Breast epithelium (tissue), 4 donors: Measurements from ENCODE around the gene FYB1. TPM values are rescaled to one million over a fixed set of nuclear protein-coding genes. Genes with fewer than 3 reads are reported as not detected.

Source experiments
- DNase-seq, 2 donors: peaks; one replicate each; pipeline ENCODE4 v3.0.0-alpha.2; 2019; ENCODE audit warnings: low spot score in 2 of 2
- H3K27ac ChIP-seq, 2 donors: fragments of 200-600 bp; sonication (generic) in 1 of 2; one replicate each; pipeline ENCODE4 v1.5.1; 2016 to 2019; ENCODE audit warnings: mild to moderate bottlenecking in 1 of 2
- H3K27me3 ChIP-seq, 2 donors: fragments of 200-600 bp; sonication (generic) in 1 of 2; one replicate each; pipeline versions ENCODE4 v1.5.1 to v1.6.0; 2017 to 2019; ENCODE audit warnings: control low read depth in 1 of 2, mild to moderate bottlenecking in 1 of 2
- H3K36me3 ChIP-seq: fragments of 200-600 bp; one replicate; pipeline ENCODE4 v1.5.1; 2019
- H3K4me1 ChIP-seq, 2 donors: fragments of 200-600 bp; sonication (generic); one replicate each; pipeline ENCODE4 v1.5.1; 2016 to 2019; ENCODE audit warnings: control low read depth in 1 of 2
- H3K4me3 ChIP-seq, 3 donors: fragments of 200-600 bp; sonication (generic); 1 replicate in 2 of 3; 2 replicates in 1 of 3; pipeline ENCODE4 v1.5.1; 2016 to 2019; ENCODE audit warnings: mild to moderate bottlenecking in 3 of 3, moderate library complexity in 2 of 3
- H3K9me3 ChIP-seq, 2 donors: fragments of 200-600 bp; sonication (generic) in 1 of 2; one replicate each; pipeline ENCODE4 v1.5.1; 2016 to 2019; ENCODE audit warnings: control low read depth in 1 of 2
- POLR2A ChIP-seq: fragments of 450-650 bp; IDR thresholded peaks from one replicate; pipeline ENCODE4 v1.6.1; 2016; ENCODE audit warnings: antibody characterized with exemption, mild to moderate bottlenecking, moderate library complexity
- POLR2AphosphoS5 ChIP-seq, 3 donors: sonication (generic); formaldehyde crosslinking; IDR thresholded peaks; one replicate each; pipeline ENCODE4 v1.6.1; 2017; ENCODE audit warnings: antibody characterized with exemption in 3 of 3
- intact Hi-C: fragments of 100-400 bp; cut with DNase I; formaldehyde crosslinking; loops from one replicate; pipeline ENCODE4 v1.15.1; 2023; ENCODE audit warnings: low total_unique reads
- total RNA-seq, 3 donors: library from RNA; depleted of rRNA; stranded (reverse); fragments of >200 nt; gene quantifications; one replicate each; pipeline ENCODE4 v1.1.0, GENCODE V29; 2016
- TF ChIP-seq, protein P1 (sequence below), 3 donors: fragments of 450-650 bp; IDR thresholded peaks; one replicate each; pipeline ENCODE4 v1.5.1; 2016 to 2017; ENCODE audit warnings: antibody characterized with exemption in 3 of 3, mild to moderate bottlenecking in 3 of 3, moderate library complexity in 3 of 3

FYB1 gene
- total RNA-seq, 3 donors from 2014 or later: 10.2 to 17.9 (median 11.4) TPM

DNA sequence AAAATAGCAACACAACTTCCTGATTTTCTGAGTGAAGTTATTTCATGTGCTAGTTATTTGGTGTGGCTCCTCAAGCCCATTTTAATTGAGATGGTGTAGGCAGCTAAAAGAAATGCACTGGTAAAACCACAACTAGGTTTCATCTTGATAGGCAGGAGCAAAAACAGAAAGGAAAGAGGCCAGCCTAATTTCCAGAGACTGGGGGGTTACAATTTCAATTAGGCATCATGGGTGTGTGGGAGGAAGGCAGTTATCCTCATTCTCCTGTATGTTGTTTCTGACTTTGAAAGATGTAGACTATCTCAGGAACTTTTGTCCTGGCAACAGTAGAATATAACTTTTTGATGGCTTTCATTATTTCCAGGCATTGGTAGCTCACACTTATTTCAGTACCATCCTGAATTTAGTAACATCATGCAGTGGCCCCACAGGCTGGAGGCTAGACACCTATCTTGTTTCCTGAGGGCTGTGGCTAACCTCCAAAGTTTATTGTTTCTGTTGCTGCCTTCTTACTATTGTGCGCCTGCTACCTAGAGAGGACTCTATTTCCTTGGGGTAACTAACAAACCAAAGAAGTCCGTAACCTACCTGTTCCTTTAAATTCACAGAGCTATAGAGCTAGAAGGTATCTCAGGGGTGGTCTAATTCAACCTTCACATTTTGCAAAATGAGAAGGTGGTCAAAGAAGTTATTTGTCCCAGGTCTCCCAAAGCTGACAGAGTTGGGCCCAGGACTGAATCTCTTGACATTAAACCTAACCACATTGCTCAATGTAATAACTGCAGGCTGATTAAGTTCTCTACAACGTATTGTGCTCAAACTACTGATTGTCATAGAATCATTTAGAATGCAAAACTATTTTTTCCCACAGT, 42.4 kb downstream of the FYB1 start:
- no peak for DNase-seq
- TF ChIP-seq POLR2AphosphoS5 (IDR thresholded peaks at IDR 0.05): no peak
- TF ChIP-seq POLR2A: no peak
- TF ChIP-seq, protein P1, sequence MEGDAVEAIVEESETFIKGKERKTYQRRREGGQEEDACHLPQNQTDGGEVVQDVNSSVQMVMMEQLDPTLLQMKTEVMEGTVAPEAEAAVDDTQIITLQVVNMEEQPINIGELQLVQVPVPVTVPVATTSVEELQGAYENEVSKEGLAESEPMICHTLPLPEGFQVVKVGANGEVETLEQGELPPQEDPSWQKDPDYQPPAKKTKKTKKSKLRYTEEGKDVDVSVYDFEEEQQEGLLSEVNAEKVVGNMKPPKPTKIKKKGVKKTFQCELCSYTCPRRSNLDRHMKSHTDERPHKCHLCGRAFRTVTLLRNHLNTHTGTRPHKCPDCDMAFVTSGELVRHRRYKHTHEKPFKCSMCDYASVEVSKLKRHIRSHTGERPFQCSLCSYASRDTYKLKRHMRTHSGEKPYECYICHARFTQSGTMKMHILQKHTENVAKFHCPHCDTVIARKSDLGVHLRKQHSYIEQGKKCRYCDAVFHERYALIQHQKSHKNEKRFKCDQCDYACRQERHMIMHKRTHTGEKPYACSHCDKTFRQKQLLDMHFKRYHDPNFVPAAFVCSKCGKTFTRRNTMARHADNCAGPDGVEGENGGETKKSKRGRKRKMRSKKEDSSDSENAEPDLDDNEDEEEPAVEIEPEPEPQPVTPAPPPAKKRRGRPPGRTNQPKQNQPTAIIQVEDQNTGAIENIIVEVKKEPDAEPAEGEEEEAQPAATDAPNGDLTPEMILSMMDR (IDR thresholded peaks at IDR 0.05): no peak
- H3K36me3 ChIP-seq: no peaks in the 10 kb centered on the region
- intact Hi-C loops: no loop called here
- H3K4me1 ChIP-seq: no peaks in the 10 kb centered on the region
- H3K9me3 ChIP-seq: no peaks in the 10 kb centered on the region
- H3K4me3 ChIP-seq: no peak overlapping the region
- no peaks in the 10 kb centered on the region for H3K27me3 ChIP-seq
- no peak overlapping the region for H3K27ac ChIP-seq

- Histone ChIP-seq H3K9me3 (no peaks in the 10 kb centered on the region), H3K36me3 (no peaks in the 10 kb centered on the region), H3K27me3 (no peaks in the 10 kb centered on the region), H3K4me3 (no peak overlapping the region), H3K4me1 (no peaks in the 10 kb centered on the region), H3K27ac (no peak overlapping the region)
- no peak for DNase-seq
- intact Hi-C loops: loop anchor here (1.0 kb wide), 1 partner anchor 30 kb away; no protein-coding TSS in a partner anchor
- TF ChIP-seq POLR2AphosphoS5 (IDR thresholded peaks at IDR 0.05) (no peak), POLR2A (no peak)
- TF ChIP-seq, protein P1 (IDR thresholded peaks at IDR 0.05): no peak
Observed at GRCh38 chr5:39175273-39175955, 43.9 kb downstream of the FYB1 start.

DNA sequence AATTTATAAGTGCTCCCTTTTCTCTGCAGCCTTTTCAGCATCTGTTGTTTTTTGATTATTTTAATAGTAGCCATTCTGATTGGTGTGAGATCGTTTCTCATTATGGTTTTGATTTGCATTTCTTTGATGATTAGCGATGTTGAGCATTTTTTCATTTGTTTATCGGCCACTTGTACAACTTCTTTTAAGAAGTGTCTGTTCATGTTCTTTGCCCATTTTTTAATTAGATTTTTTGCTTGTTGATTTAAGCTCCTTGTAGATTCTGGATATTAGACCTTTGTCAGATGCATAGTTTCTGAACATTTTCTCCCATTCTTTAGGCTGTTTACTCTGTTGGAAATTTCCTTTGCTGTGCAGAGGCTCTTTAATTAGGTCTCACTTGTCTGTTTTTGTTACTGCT, 46.3 kb downstream of the FYB1 start:
- DNase-seq: no peak
- Histone ChIP-seq H3K27ac (no peak overlapping the region), H3K4me3 (no peak overlapping the region), H3K36me3 (no peaks in the 10 kb centered on the region), H3K4me1 (no peaks in the 10 kb centered on the region), H3K27me3 (no peaks in the 10 kb centered on the region), H3K9me3 (no peaks in the 10 kb centered on the region)
- TF ChIP-seq, protein P1 (IDR thresholded peaks at IDR 0.05): no peak
- TF ChIP-seq POLR2AphosphoS5 (IDR thresholded peaks at IDR 0.05) (no peak), POLR2A (no peak)
- intact Hi-C loops: no loop called here

DNA sequence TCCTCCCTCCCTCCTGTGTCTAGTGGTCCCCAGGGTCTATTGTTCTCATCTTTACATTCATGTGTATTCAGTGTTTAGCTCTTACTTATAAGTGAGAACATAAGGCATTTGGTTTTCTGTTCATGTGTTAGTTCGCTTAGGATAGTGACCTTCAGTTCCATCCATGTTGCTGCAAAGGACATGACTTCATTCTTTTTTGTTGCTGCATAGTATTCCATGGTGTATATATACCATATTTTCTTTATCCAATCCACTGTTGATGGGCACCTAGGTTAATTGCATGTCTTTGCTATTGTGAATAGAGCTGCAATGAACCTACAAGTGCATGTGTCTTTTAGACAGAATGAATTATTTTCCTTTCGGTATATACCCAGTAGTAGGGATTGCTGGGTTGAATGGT, 46.8 kb downstream of the FYB1 start:
- Histone ChIP-seq H3K27ac (no peak overlapping the region), H3K4me3 (no peak overlapping the region)
- intact Hi-C loops: no loop called here

More for the DNA sequence above, 46.8 kb downstream of the FYB1 start:
- H3K27me3 ChIP-seq: no peaks in the 10 kb centered on the region
- no peaks in the 10 kb centered on the region for H3K36me3 ChIP-seq
- TF ChIP-seq POLR2AphosphoS5 (IDR thresholded peaks at IDR 0.05) (no peak), POLR2A (no peak)
- TF ChIP-seq, protein P1 (IDR thresholded peaks at IDR 0.05): no peak
- H3K4me1 ChIP-seq: no peaks in the 10 kb centered on the region
- no peak for DNase-seq
- no peaks in the 10 kb centered on the region for H3K9me3 ChIP-seq
